MM.1S (cell line): ENCODE data around the gene MBD4.

ENCODE experiments used
- DNase-seq: peaks from one replicate; pipeline ENCODE4 v3.0.0-alpha.2; 2015
- H2AFZ ChIP-seq: fragments of 300-600 bp; sonication (generic); 2 replicates; pipeline ENCODE4 v1.6.0; 2016; ENCODE audit warnings: antibody characterized with exemption, low read length
- H3F3A ChIP-seq: fragments of 300-600 bp; sonication (generic); 2 replicates; pipeline ENCODE4 v1.6.1; 2016; ENCODE audit warnings: mild to moderate bottlenecking, antibody characterized with exemption, low read length, moderate library complexity, mixed read lengths; ENCODE audit not compliant: insufficient read depth
- H3K27ac ChIP-seq: fragments of 300-600 bp; sonication (generic); 2 replicates; pipeline ENCODE4 v1.5.1; 2016; ENCODE audit warnings: mild to moderate bottlenecking, low read length
- H3K27me3 ChIP-seq: fragments of 300-600 bp; sonication (generic); replicated peaks from 2 replicates; pipeline ENCODE4 v1.6.0; 2016; ENCODE audit warnings: low read length; ENCODE audit not compliant: insufficient read depth
- H3K36me3 ChIP-seq: fragments of 300-600 bp; sonication (generic); replicated peaks from 2 replicates; pipeline ENCODE4 v1.6.1; 2016; ENCODE audit warnings: mild to moderate bottlenecking, low read length, mixed read lengths; ENCODE audit not compliant: insufficient read depth
- H3K4me1 ChIP-seq: fragments of 300-600 bp; sonication (generic); 2 replicates; pipeline ENCODE4 v1.6.1; 2016; ENCODE audit warnings: low read length, mixed read lengths
- H3K4me2 ChIP-seq: fragments of 300-600 bp; sonication (generic); 2 replicates; pipeline ENCODE4 v1.6.0; 2016; ENCODE audit warnings: low read depth, low read length
- H3K4me3 ChIP-seq: fragments of 300-600 bp; sonication (generic); 2 replicates; pipeline ENCODE4 v1.5.1; 2016; ENCODE audit warnings: low read length, mixed read lengths
- H3K79me2 ChIP-seq: fragments of 300-600 bp; sonication (generic); 2 replicates; pipeline ENCODE4 v1.6.1; 2016; ENCODE audit warnings: mixed run types, low read length, mixed read lengths
- H3K9ac ChIP-seq: fragments of 300-600 bp; sonication (generic); 2 replicates; pipeline ENCODE4 v1.6.1; 2016; ENCODE audit warnings: low read length, mixed read lengths
- H3K9me2 ChIP-seq: fragments of 300-600 bp; sonication (generic); replicated peaks from 2 replicates; pipeline ENCODE4 v1.6.1; 2016; ENCODE audit warnings: mild to moderate bottlenecking, low read length, mixed read lengths; ENCODE audit not compliant: insufficient read depth
- H3K9me3 ChIP-seq: fragments of 300-600 bp; sonication (generic); replicated peaks from 2 replicates; pipeline ENCODE4 v1.6.1; 2016; ENCODE audit warnings: mild to moderate bottlenecking, low read length, mixed read lengths; ENCODE audit not compliant: insufficient read depth
- H4K20me1 ChIP-seq: fragments of 300-600 bp; sonication (generic); 2 replicates; pipeline ENCODE4 v1.6.1; 2016; ENCODE audit warnings: mild to moderate bottlenecking, low read length, moderate library complexity, mixed read lengths; ENCODE audit not compliant: insufficient read depth
- CTCF ChIP-seq: fragments of 300-600 bp; sonication (generic); IDR thresholded peaks from 2 replicates; pipeline ENCODE4 v1.5.1; 2016; ENCODE audit warnings: antibody characterized with exemption, low read length, mixed read lengths
- EZH2 ChIP-seq: fragments of 300-600 bp; sonication (generic); optimal IDR thresholded peaks from 2 replicates; pipeline ENCODE3; 2017; ENCODE audit warnings: low read depth, mild to moderate bottlenecking, antibody characterized with exemption, low read length, mixed read lengths
- EZH2phosphoT487 ChIP-seq: fragments of 300-600 bp; sonication (generic); IDR thresholded peaks from 2 replicates; pipeline ENCODE4 v1.6.1; 2018; ENCODE audit warnings: antibody characterized with exemption, low read length

Gene MBD4

GRCh38 chr3:129441782-129442181 is 2.0 kb upstream of the MBD4 start:
- Histone ChIP-seq H3K4me1 (peaks cover 22% of the 10 kb centered on the region), H3K79me2 (peaks cover 49% of the 10 kb centered on the region), H4K20me1 (no peaks in the 10 kb centered on the region), H3F3A (peaks cover 21% of the 10 kb centered on the region), H2AFZ (no peak overlapping the region), H3K9me2 (no peaks in the 10 kb centered on the region), H3K27ac (no peak overlapping the region), H3K9me3 (no peaks in the 10 kb centered on the region), H3K27me3 (no peaks in the 10 kb centered on the region), H3K4me2 (peak overlapping the region; percentile 89; the same call in 1 of the 2 replicates), H3K9ac (no peak overlapping the region; the same call in 1 of the 2 replicates), H3K36me3 (peaks cover 8% of the 10 kb centered on the region; the same call in 1 of the 2 replicates), H3K4me3 (no peak overlapping the region; the same call in 1 of the 2 replicates)
- TF ChIP-seq EZH2: no peak
- no peak for TF ChIP-seq EZH2phosphoT487
- no peak for TF ChIP-seq CTCF
- DNase-seq: no peak

DNA sequence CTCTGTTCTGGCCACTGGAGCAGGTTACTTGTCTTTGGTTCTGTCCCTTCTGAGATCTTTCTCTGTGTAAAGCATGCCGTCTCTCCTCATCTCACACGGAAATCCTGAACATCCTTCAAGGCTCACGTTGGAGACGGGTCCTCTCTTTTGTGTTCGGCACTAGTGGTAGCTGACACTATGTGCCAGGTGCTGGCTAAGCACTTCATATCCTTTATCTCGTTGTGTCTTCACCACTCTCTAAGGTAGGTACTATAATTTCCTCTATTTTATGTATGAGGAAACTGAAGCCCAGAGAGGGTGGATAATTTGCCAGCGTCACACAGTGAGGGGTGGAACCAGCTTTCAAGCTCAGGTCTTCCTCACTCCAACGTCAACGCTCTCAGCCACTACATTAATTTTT is 1.5 kb upstream of the MBD4 start:
- Histone ChIP-seq H4K20me1 (no peaks in the 10 kb centered on the region), H3K4me3 (peak overlapping the region; percentile 83), H3K27me3 (no peaks in the 10 kb centered on the region), H3F3A (peaks cover 26% of the 10 kb centered on the region), H3K27ac (peak overlapping the region; percentile 92), H3K4me2 (peak overlapping the region; percentile 89), H3K9ac (peak overlapping the region; percentile 86), H2AFZ (peak overlapping the region; percentile 54), H3K9me2 (no peaks in the 10 kb centered on the region), H3K79me2 (peaks cover 54% of the 10 kb centered on the region), H3K4me1 (peaks cover 28% of the 10 kb centered on the region), H3K9me3 (no peaks in the 10 kb centered on the region), H3K36me3 (peaks cover 8% of the 10 kb centered on the region; the same call in 1 of the 2 replicates)
- no peak for TF ChIP-seq EZH2phosphoT487
- TF ChIP-seq CTCF: no peak
- TF ChIP-seq EZH2: no peak
- DNase-seq: no peak

GRCh38 chr3:129440618-129441190 is 956 bp upstream of the MBD4 start:
- H3K9me3 ChIP-seq: no peaks in the 10 kb centered on the region
- H3K4me1 ChIP-seq: peaks cover 32% of the 10 kb centered on the region
- H3K4me3 ChIP-seq: peak overlapping the region; percentile 83
- peak overlapping the region; percentile 54 for H2AFZ ChIP-seq
- H3K79me2 ChIP-seq: peaks cover 59% of the 10 kb centered on the region
- peaks cover 26% of the 10 kb centered on the region for H3F3A ChIP-seq
- no peaks in the 10 kb centered on the region for H3K27me3 ChIP-seq
- no peaks in the 10 kb centered on the region for H4K20me1 ChIP-seq
- peak overlapping the region; percentile 86 for H3K9ac ChIP-seq
- H3K36me3 ChIP-seq: peaks cover 8% of the 10 kb centered on the region; the same call in 1 of the 2 replicates
- TF ChIP-seq EZH2phosphoT487: no peak
- no peak for TF ChIP-seq CTCF
- no peak for TF ChIP-seq EZH2
- peak overlapping the region; percentile 89 for H3K4me2 ChIP-seq
- peak; percentile 27 for DNase-seq
- no peaks in the 10 kb centered on the region for H3K9me2 ChIP-seq
- H3K27ac ChIP-seq: peak overlapping the region; percentile 92
